SK-N-SH treated with all-trans-retinoic acid at 6 μM for 48 hours (cell line): Measurements from ENCODE around the gene CTNNAL1.

Source experiments
- ATAC-seq: fragments of 200-7000 bp; cut with Tn5 transposase; 3 replicates; pipeline ENCODE4 v1.9.1; 2020; ENCODE audit warnings: mild to moderate bottlenecking, moderate library complexity
- ARNTL ChIP-seq: fragments of 450-650 bp; formaldehyde crosslinking; IDR thresholded peaks from 2 replicates; pipeline ENCODE4 v1.5.0; 2020; ENCODE audit warnings: low read depth, mild to moderate bottlenecking, moderate library complexity, borderline replicate concordance
- BACH2 ChIP-seq: fragments of 250-450 bp; sonication (Bioruptor Pico); IDR thresholded peaks from 2 replicates; pipeline ENCODE4 v1.9.0; 2021; ENCODE audit warnings: mild to moderate bottlenecking, borderline replicate concordance
- CSDC2 ChIP-seq: fragments of 250-450 bp; sonication (Bioruptor Pico); IDR thresholded peaks from 2 replicates; pipeline ENCODE4 v1.5.0; 2020; ENCODE audit warnings: mild to moderate bottlenecking, moderate library complexity
- ESRRG ChIP-seq: fragments of 250-450 bp; sonication (Bioruptor Pico); IDR thresholded peaks from 2 replicates; pipeline ENCODE4 v1.6.1; 2021; ENCODE audit warnings: mild to moderate bottlenecking
- GLIS3 ChIP-seq: fragments of 250-450 bp; sonication (Bioruptor Pico); IDR thresholded peaks from 2 replicates; pipeline ENCODE4 v1.5.0; 2020; ENCODE audit warnings: mild to moderate bottlenecking, moderate library complexity
- ISL1 ChIP-seq: fragments of 250-450 bp; sonication (Bioruptor Pico); IDR thresholded peaks from 2 replicates; pipeline ENCODE4 v2.1.2; 2022; ENCODE audit warnings: mild to moderate bottlenecking, moderate library complexity
- OSR1 ChIP-seq: fragments of 250-450 bp; sonication (Bioruptor Pico); IDR thresholded peaks from 2 replicates; pipeline ENCODE4 v1.8.0; 2022; ENCODE audit warnings: moderate library complexity, mild to moderate bottlenecking, inconsistent platforms
- PPARA ChIP-seq: fragments of 250-450 bp; sonication (Bioruptor Pico); IDR thresholded peaks from 2 replicates; pipeline ENCODE4 v1.5.0; 2020; ENCODE audit warnings: mild to moderate bottlenecking, borderline replicate concordance
- RARB ChIP-seq: fragments of 250-450 bp; sonication (Bioruptor Pico); IDR thresholded peaks from 2 replicates; pipeline ENCODE4 v1.8.0; 2021; ENCODE audit warnings: mild to moderate bottlenecking, moderate library complexity
- SNAI2 ChIP-seq: fragments of 250-450 bp; sonication (Bioruptor Pico); IDR thresholded peaks from 2 replicates; pipeline ENCODE4 v1.5.0; 2020; ENCODE audit warnings: mild to moderate bottlenecking, moderate library complexity
- TCF4 ChIP-seq: fragments of 250-450 bp; sonication (Bioruptor Pico); IDR thresholded peaks from 2 replicates; pipeline ENCODE4 v1.8.0; 2021; ENCODE audit warnings: mild to moderate bottlenecking, moderate library complexity, borderline replicate concordance
- TOX ChIP-seq: fragments of 250-450 bp; sonication (Bioruptor Pico); IDR thresholded peaks from 2 replicates; pipeline ENCODE4 v1.8.0; 2021; ENCODE audit warnings: mild to moderate bottlenecking, moderate library complexity, borderline replicate concordance
- ZC3H10 ChIP-seq: fragments of 250-450 bp; sonication (Bioruptor Pico); IDR thresholded peaks from 2 replicates; pipeline ENCODE4 v1.5.1; 2021; ENCODE audit warnings: mild to moderate bottlenecking, moderate library complexity
- ZFP3 ChIP-seq: fragments of 250-450 bp; sonication (Bioruptor Pico); IDR thresholded peaks from 2 replicates; pipeline ENCODE4 v1.5.0; 2020; ENCODE audit warnings: mild to moderate bottlenecking, moderate library complexity
- ZFP30 ChIP-seq: fragments of 450-650 bp; formaldehyde crosslinking; IDR thresholded peaks from 2 replicates; pipeline ENCODE4 v1.5.0; 2022; ENCODE audit warnings: mild to moderate bottlenecking, moderate library complexity
- ZNF565 ChIP-seq: fragments of 450-650 bp; formaldehyde crosslinking; conservative IDR thresholded peaks from 2 replicates; pipeline ENCODE4 v1.5.0; 2020; ENCODE audit warnings: low read depth, mild to moderate bottlenecking, moderate library complexity
- ZNF8 ChIP-seq: fragments of 450-650 bp; formaldehyde crosslinking; IDR thresholded peaks from 2 replicates; pipeline ENCODE4 v1.5.0; 2020; ENCODE audit warnings: mild to moderate bottlenecking, moderate library complexity
- TF ChIP-seq, protein P1 (sequence below): fragments of 250-450 bp; sonication (Bioruptor Pico); IDR thresholded peaks from 2 replicates; pipeline ENCODE4 v1.5.1; 2020; ENCODE audit warnings: low read depth, mild to moderate bottlenecking, moderate library complexity
- TF ChIP-seq, protein P2 (sequence below): fragments of 250-450 bp; sonication (Bioruptor Pico); IDR thresholded peaks from 2 replicates; pipeline ENCODE4 v1.5.1; 2021; ENCODE audit warnings: mild to moderate bottlenecking, moderate library complexity
- TF ChIP-seq, protein P3 (sequence below): fragments of 250-450 bp; sonication (Bioruptor Pico); IDR thresholded peaks from 2 replicates; pipeline ENCODE4 v1.5.0; 2020; ENCODE audit warnings: mild to moderate bottlenecking, moderate library complexity
- TF ChIP-seq, protein P4 (sequence below): fragments of 250-450 bp; sonication (Bioruptor Pico); IDR thresholded peaks from 2 replicates; pipeline ENCODE4 v1.8.0; 2021; ENCODE audit warnings: low read depth, mild to moderate bottlenecking, moderate library complexity, borderline replicate concordance

CTNNAL1 gene

DNA sequence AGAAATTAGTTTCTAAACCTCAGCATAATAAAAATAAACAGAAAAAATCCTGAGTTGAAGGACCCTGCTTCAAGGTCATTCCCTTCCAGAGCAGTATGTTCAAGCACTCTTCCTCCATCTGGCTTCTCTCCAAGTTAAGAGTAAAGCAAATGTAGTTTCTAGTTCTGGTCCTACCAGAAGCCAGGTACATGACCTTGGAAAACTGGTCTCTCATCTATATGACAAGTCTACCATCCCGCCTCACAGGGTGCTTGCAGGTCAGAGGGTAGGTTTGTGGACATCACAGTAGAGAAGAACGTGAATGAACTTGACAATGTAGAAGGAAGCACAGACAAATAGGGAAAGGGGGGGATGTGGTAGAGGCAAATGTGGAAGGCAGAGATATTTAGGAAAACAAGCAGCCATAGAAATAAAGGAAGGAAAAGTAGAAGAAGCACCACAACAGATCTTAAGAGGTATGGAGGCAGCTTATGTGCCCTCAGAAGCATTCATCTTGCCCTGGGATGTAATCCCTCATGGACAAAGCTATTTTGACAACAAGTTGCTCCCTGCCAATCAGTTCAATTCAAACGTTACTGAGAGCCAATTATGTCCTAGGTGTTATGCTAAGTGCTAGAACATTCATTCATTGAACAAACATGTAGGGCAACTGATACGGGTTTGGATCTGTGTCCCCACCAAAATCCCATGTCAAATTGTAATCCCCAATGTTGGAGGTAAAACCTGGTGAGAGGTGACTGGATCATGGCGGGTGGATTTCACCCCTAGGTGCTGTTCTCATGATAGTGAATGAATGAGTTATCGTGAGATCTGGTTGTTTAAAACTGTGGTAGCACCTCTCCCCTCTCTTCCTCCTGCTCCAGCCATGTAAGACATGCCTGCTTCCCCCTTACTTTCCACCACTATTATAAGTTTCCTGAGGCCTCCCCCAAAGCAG, 23.7 kb upstream of the CTNNAL1 start:
- peak; percentile 34 for ATAC-seq
- no peak for TF ChIP-seq ESRRG (CRISPR knock-in tag)
- TF ChIP-seq, protein P1, sequence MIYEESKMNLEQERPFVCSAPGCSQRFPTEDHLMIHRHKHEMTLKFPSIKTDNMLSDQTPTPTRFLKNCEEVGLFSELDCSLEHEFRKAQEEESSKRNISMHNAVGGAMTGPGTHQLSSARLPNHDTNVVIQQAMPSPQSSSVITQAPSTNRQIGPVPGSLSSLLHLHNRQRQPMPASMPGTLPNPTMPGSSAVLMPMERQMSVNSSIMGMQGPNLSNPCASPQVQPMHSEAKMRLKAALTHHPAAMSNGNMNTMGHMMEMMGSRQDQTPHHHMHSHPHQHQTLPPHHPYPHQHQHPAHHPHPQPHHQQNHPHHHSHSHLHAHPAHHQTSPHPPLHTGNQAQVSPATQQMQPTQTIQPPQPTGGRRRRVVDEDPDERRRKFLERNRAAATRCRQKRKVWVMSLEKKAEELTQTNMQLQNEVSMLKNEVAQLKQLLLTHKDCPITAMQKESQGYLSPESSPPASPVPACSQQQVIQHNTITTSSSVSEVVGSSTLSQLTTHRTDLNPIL (CRISPR knock-in tag), result no peak
- TF ChIP-seq ZNF565 (CRISPR knock-in tag), result no peak
- no peak for TF ChIP-seq TOX (CRISPR knock-in tag)
- TF ChIP-seq, protein P2, sequence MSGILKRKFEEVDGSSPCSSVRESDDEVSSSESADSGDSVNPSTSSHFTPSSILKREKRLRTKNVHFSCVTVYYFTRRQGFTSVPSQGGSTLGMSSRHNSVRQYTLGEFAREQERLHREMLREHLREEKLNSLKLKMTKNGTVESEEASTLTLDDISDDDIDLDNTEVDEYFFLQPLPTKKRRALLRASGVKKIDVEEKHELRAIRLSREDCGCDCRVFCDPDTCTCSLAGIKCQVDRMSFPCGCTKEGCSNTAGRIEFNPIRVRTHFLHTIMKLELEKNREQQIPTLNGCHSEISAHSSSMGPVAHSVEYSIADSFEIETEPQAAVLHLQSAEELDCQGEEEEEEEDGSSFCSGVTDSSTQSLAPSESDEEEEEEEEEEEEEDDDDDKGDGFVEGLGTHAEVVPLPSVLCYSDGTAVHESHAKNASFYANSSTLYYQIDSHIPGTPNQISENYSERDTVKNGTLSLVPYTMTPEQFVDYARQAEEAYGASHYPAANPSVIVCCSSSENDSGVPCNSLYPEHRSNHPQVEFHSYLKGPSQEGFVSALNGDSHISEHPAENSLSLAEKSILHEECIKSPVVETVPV, result no peak
- TF ChIP-seq, protein P3, sequence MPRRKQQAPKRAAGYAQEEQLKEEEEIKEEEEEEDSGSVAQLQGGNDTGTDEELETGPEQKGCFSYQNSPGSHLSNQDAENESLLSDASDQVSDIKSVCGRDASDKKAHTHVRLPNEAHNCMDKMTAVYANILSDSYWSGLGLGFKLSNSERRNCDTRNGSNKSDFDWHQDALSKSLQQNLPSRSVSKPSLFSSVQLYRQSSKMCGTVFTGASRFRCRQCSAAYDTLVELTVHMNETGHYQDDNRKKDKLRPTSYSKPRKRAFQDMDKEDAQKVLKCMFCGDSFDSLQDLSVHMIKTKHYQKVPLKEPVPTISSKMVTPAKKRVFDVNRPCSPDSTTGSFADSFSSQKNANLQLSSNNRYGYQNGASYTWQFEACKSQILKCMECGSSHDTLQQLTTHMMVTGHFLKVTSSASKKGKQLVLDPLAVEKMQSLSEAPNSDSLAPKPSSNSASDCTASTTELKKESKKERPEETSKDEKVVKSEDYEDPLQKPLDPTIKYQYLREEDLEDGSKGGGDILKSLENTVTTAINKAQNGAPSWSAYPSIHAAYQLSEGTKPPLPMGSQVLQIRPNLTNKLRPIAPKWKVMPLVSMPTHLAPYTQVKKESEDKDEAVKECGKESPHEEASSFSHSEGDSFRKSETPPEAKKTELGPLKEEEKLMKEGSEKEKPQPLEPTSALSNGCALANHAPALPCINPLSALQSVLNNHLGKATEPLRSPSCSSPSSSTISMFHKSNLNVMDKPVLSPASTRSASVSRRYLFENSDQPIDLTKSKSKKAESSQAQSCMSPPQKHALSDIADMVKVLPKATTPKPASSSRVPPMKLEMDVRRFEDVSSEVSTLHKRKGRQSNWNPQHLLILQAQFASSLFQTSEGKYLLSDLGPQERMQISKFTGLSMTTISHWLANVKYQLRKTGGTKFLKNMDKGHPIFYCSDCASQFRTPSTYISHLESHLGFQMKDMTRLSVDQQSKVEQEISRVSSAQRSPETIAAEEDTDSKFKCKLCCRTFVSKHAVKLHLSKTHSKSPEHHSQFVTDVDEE, result no peak
- TF ChIP-seq TCF4 (CRISPR knock-in tag), result no peak
- TF ChIP-seq ZFP30, result no peak
- TF ChIP-seq RARB (CRISPR knock-in tag), result no peak
- no peak for TF ChIP-seq ZNF8 (CRISPR knock-in tag)
- TF ChIP-seq ZFP3 (CRISPR knock-in tag), result no peak
- no peak for TF ChIP-seq ISL1 (CRISPR knock-in tag)
- no peak for TF ChIP-seq BACH2
- no peak for TF ChIP-seq ZC3H10 (CRISPR knock-in tag)
- no peak for TF ChIP-seq PPARA (CRISPR knock-in tag)
- no peak for TF ChIP-seq SNAI2
- TF ChIP-seq ARNTL (CRISPR knock-in tag), result no peak
- TF ChIP-seq, protein P4, sequence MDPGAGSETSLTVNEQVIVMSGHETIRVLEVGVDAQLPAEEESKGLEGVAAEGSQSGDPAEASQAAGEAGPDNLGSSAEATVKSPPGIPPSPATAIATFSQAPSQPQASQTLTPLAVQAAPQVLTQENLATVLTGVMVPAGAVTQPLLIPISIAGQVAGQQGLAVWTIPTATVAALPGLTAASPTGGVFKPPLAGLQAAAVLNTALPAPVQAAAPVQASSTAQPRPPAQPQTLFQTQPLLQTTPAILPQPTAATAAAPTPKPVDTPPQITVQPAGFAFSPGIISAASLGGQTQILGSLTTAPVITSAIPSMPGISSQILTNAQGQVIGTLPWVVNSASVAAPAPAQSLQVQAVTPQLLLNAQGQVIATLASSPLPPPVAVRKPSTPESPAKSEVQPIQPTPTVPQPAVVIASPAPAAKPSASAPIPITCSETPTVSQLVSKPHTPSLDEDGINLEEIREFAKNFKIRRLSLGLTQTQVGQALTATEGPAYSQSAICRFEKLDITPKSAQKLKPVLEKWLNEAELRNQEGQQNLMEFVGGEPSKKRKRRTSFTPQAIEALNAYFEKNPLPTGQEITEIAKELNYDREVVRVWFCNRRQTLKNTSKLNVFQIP, result no peak
- no peak for TF ChIP-seq GLIS3
- no peak for TF ChIP-seq CSDC2

DNA sequence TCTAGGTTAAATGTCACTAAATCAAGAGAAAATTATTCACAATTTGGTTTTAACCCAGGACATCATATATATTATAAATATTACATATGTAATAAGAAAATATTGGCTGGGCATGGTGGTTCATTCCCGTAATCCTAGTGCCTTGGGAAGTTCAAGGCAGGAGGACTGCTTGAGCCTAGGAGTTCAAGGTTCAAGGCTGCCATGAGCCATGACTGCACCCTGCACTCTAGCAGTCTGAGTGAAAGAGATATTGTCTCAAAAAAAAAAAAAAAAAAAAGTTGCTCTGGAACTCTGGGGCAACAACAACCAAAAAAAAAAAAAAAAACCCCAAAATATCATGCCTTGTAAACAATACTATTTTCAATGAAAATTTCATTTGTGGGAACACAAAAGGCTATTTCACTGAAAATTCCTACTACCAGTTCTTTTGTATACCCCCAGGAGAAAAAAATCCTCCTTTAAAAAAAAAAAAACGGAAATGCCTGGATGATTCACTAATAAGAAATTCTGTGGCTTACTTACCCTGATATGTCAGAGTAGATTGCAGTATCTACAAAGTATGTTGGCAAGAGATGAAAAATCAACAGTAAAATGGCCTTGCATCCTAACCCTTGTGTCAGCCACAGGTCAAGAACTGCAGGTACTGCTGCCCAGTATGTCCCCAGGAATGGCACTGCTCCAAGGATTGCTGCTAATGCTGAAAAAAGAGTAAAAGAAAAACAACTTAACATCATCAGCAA, 22.6 kb upstream of the CTNNAL1 start:
- ATAC-seq, result peak; percentile 93
- TF ChIP-seq SNAI2 (no peak), ISL1 (CRISPR knock-in tag) (peak; percentile 86), TOX (CRISPR knock-in tag) (0 out of 2 replicates have a peak, but pooled peaks have one; percentile 34)

DNA sequence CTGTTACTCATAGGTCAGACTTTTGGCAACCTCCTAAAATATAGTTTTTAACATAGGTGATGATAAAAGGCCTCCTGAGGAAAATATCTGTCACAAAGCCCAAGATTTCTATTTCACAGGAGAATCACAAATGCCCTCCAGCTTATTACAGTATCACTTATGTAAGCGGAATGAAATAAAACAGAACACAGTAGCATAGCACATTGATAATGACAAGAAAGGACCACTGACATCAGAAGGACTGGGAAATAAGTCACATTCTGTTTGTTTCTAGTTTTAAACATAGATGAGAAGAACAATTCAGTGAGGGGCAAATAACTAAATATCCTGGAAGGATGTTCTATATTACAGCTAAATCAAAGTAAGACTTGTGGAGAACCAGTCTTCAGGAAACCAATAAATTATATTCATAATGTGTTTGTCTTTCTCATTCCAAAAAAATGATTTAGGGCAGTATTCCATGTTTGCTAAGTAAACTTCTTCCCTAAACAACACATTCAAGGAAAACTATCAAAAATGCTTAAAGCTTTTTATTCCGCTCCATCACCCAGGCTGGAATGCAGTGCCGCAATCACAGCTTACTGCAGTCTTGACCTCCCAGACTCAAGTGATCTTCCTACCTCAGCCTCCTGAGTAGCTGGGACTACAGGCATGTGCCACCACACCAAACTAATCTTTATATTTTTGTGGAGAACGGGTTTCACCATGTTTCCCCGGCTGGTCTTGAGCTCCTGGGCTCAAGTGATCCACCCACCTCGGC, 20.8 kb upstream of the CTNNAL1 start:
- no peak for ATAC-seq
- TF ChIP-seq ARNTL (CRISPR knock-in tag), result no peak
- TF ChIP-seq PPARA (CRISPR knock-in tag), result no peak
- no peak for TF ChIP-seq ZFP3 (CRISPR knock-in tag)
- no peak for TF ChIP-seq TOX (CRISPR knock-in tag)
- TF ChIP-seq, protein P3, result no peak
- TF ChIP-seq BACH2, result no peak
- no peak for TF ChIP-seq SNAI2
- TF ChIP-seq ZNF565 (CRISPR knock-in tag), result no peak
- no peak for TF ChIP-seq RARB (CRISPR knock-in tag)
- TF ChIP-seq, protein P2, result no peak
- TF ChIP-seq OSR1 (CRISPR knock-in tag), result no peak
- TF ChIP-seq TCF4 (CRISPR knock-in tag), result no peak
- no peak for TF ChIP-seq CSDC2
- no peak for TF ChIP-seq ESRRG (CRISPR knock-in tag)
- no peak for TF ChIP-seq ZNF8 (CRISPR knock-in tag)
